HEK293 (cell line): ENCODE results near the gene IPO13.

Experiments used
- CTCF ChIA-PET: fragments of 350-600 bp; formaldehyde crosslinking; extraction: SDS; loops from one replicate; lab custom pipeline; 2021; ENCODE audit warnings: antibody characterized with exemption; lab: Yijun Ruan, JAX
- POLR2A ChIA-PET: fragments of 300-600 bp; formaldehyde crosslinking; extraction: SDS; loops from one replicate; lab custom pipeline; 2020; ENCODE audit warnings: antibody characterized with exemption, inconsistent platforms; lab: Yijun Ruan, JAX
- H3K27ac ChIP-seq: fragments of 200-500 bp; sonication (Bioruptor generic); 2 replicates; pipeline ENCODE4 v1.5.1; 2014; ENCODE audit warnings: low read depth, low read length, control low read depth, inconsistent platforms; ENCODE audit errors: extremely low read depth
- H3K36me3 ChIP-seq, 2 experiments: fragments of 200-500 bp in 1 of 2; sonication (Bioruptor generic) in 1 of 2; 1 replicate in 1 of 2; 2 replicates in 1 of 2; pipeline ENCODE4 v1.5.1; 2014 to 2017; ENCODE audit warnings: inconsistent platforms in 2 of 2, low read length in 2 of 2; ENCODE audit not compliant: control insufficient read depth in 2 of 2, insufficient read depth in 1 of 2
- H3K4me1 ChIP-seq: fragments of 200-500 bp; sonication (Bioruptor generic); 2 replicates; pipeline ENCODE4 v1.5.1; 2014; ENCODE audit warnings: mild to moderate bottlenecking, low read length, inconsistent platforms; ENCODE audit not compliant: control insufficient read depth, insufficient read depth
- H3K4me3 ChIP-seq: 2 replicates; pipeline ENCODE4 v1.5.1; 2011; ENCODE audit warnings: low read depth, mild to moderate bottlenecking, control low read depth, low read length, moderate library complexity
- H3K9me3 ChIP-seq: fragments of 200-500 bp; sonication (Bioruptor generic); 2 replicates; pipeline ENCODE4 v1.5.1; 2014; ENCODE audit warnings: low read depth, low read length, inconsistent platforms; ENCODE audit not compliant: control insufficient read depth, insufficient read depth
- AEBP2 ChIP-seq: fragments of 450-650 bp; formaldehyde crosslinking; IDR thresholded peaks from 2 replicates; pipeline ENCODE4 v1.5.1; 2016; ENCODE audit warnings: missing biosample characterization, missing genetic modification characterization, borderline replicate concordance
- BCL11A ChIP-seq: fragments of 450-650 bp; formaldehyde crosslinking; IDR thresholded peaks from 2 replicates; pipeline ENCODE4 v1.5.1; 2016; ENCODE audit warnings: low read depth, missing biosample characterization, missing genetic modification characterization
- CTCF ChIP-seq: fragments of 450-650 bp; formaldehyde crosslinking; IDR thresholded peaks from 2 replicates; pipeline ENCODE4 v1.5.1; 2016; ENCODE audit warnings: missing biosample characterization, missing genetic modification characterization
- HOXC10 ChIP-seq: sonication (generic); formaldehyde crosslinking; IDR thresholded peaks from 2 replicates; pipeline ENCODE4 v1.8.1; 2023; ENCODE audit warnings: mild to moderate bottlenecking, missing genetic modification reagents
- KLF9 ChIP-seq: fragments of 450-650 bp; formaldehyde crosslinking; IDR thresholded peaks from 2 replicates; pipeline ENCODE4 v1.5.1; 2016; ENCODE audit warnings: missing biosample characterization, missing genetic modification characterization, low read depth
- PBX3 ChIP-seq: sonication (generic); formaldehyde crosslinking; IDR thresholded peaks from 2 replicates; pipeline ENCODE4 v1.8.1; 2022; ENCODE audit warnings: mild to moderate bottlenecking, moderate library complexity, missing genetic modification reagents
- SP7 ChIP-seq: fragments of 450-650 bp; formaldehyde crosslinking; IDR thresholded peaks from 2 replicates; pipeline ENCODE4 v1.5.1; 2016; ENCODE audit warnings: missing biosample characterization, missing genetic modification characterization
- ZBTB26 ChIP-seq: fragments of 450-650 bp; formaldehyde crosslinking; optimal IDR thresholded peaks from 2 replicates; pipeline ENCODE3; 2016; ENCODE audit warnings: missing biosample characterization, mild to moderate bottlenecking, missing genetic modification characterization
- ZFP41 ChIP-seq: fragments of 450-650 bp; formaldehyde crosslinking; IDR thresholded peaks from 2 replicates; pipeline ENCODE4 v1.5.1; 2016; ENCODE audit warnings: missing biosample characterization, missing genetic modification characterization, borderline replicate concordance
- ZNF121 ChIP-seq: fragments of 450-650 bp; formaldehyde crosslinking; IDR thresholded peaks from 2 replicates; pipeline ENCODE4 v1.5.1; 2016; ENCODE audit warnings: missing biosample characterization, missing genetic modification characterization
- ZNF174 ChIP-seq: fragments of 450-650 bp; formaldehyde crosslinking; IDR thresholded peaks from 2 replicates; pipeline ENCODE4 v1.5.0; 2017; ENCODE audit warnings: missing biosample characterization, mild to moderate bottlenecking, missing genetic modification characterization
- ZNF335 ChIP-seq: fragments of 450-650 bp; formaldehyde crosslinking; conservative IDR thresholded peaks from 2 replicates; pipeline ENCODE4 v1.5.1; 2016; ENCODE audit warnings: missing biosample characterization, missing genetic modification characterization
- ZNF350 ChIP-seq: fragments of 450-650 bp; formaldehyde crosslinking; IDR thresholded peaks from 2 replicates; pipeline ENCODE4 v1.5.0; 2017; ENCODE audit warnings: missing biosample characterization, mild to moderate bottlenecking, missing genetic modification characterization
- ZNF449 ChIP-seq: fragments of 450-650 bp; formaldehyde crosslinking; IDR thresholded peaks from 2 replicates; pipeline ENCODE4 v1.5.1; 2017; ENCODE audit warnings: missing biosample characterization, mild to moderate bottlenecking, missing genetic modification characterization, moderate library complexity
- ZNF521 ChIP-seq: fragments of 450-650 bp; formaldehyde crosslinking; IDR thresholded peaks from 2 replicates; pipeline ENCODE4 v1.5.1; 2017; ENCODE audit warnings: missing biosample characterization, mild to moderate bottlenecking, missing genetic modification characterization
- ZNF580 ChIP-seq: fragments of 450-650 bp; formaldehyde crosslinking; IDR thresholded peaks from 2 replicates; pipeline ENCODE4 v1.5.1; 2016; ENCODE audit warnings: missing biosample characterization, missing genetic modification characterization
- ZNF623 ChIP-seq: fragments of 450-650 bp; formaldehyde crosslinking; IDR thresholded peaks from 2 replicates; pipeline ENCODE4 v1.5.1; 2016; ENCODE audit warnings: missing biosample characterization, missing genetic modification characterization
- ZNF639 ChIP-seq: fragments of 450-650 bp; formaldehyde crosslinking; IDR thresholded peaks from 2 replicates; pipeline ENCODE4 v1.5.1; 2016; ENCODE audit warnings: missing biosample characterization, missing genetic modification characterization
- ZNF660 ChIP-seq: fragments of 450-650 bp; IDR thresholded peaks from 2 replicates; pipeline ENCODE4 v1.5.1; 2018; ENCODE audit warnings: missing biosample characterization, mild to moderate bottlenecking, missing genetic modification characterization
- ZNF701 ChIP-seq: fragments of 450-650 bp; formaldehyde crosslinking; IDR thresholded peaks from 2 replicates; pipeline ENCODE4 v1.5.1; 2016; ENCODE audit warnings: missing biosample characterization, missing genetic modification characterization
- ZNF837 ChIP-seq: fragments of 450-650 bp; formaldehyde crosslinking; IDR thresholded peaks from 2 replicates; pipeline ENCODE4 v1.5.1; 2016; ENCODE audit warnings: missing biosample characterization, missing genetic modification characterization

Gene IPO13

GRCh38 chr1:43936431-43937151 lies 10.2 kb upstream of the IPO13 start (continued):
- TF ChIP-seq BCL11A (tag by site-specific recombination) (no peak), ZBTB26 (tag by site-specific recombination) (no peak), ZNF449 (tag by site-specific recombination) (no peak), ZFP41 (tag by site-specific recombination) (no peak), KLF9 (tag by site-specific recombination) (no peak), ZNF580 (tag by site-specific recombination) (no peak), PBX3 (CRISPR knock-in tag) (no peak), ZNF521 (tag by site-specific recombination) (no peak)

- H3K9me3 ChIP-seq = no peaks in the 10 kb centered on the region
- no peak for TF ChIP-seq ZNF350 (tag by site-specific recombination)
- no peak for TF ChIP-seq HOXC10 (CRISPR knock-in tag)
- TF ChIP-seq ZNF121 (tag by site-specific recombination) = no peak
- no peak for TF ChIP-seq ZNF174 (tag by site-specific recombination)
- TF ChIP-seq AEBP2 = no peak
- no peak for TF ChIP-seq ZNF837 (tag by site-specific recombination)
- TF ChIP-seq CTCF = no peak
- TF ChIP-seq ZNF701 (tag by site-specific recombination) = no peak
- no peak for TF ChIP-seq ZNF335 (tag by site-specific recombination)
- no peak for TF ChIP-seq SP7 (tag by site-specific recombination)
- no peak for TF ChIP-seq ZNF660 (tag by site-specific recombination)
- TF ChIP-seq ZNF623 = no peak
- no peak for TF ChIP-seq ZBTB26 (tag by site-specific recombination)
- TF ChIP-seq ZNF639 (tag by site-specific recombination) = no peak
- H3K36me3 ChIP-seq = peaks cover 0 to 9% of the 10 kb centered on the region in 2 experiments; a peak in 1 of 3 replicates
- ChIA-PET POLR2A (no interaction called here), CTCF (interaction anchor here (0.6 to 12.4 kb wide), 5 partner anchors 52 to 701 kb away, joined by 3 to 555 read pairs (median 4); no protein-coding TSS in a partner anchor)
- peaks cover 3% of the 10 kb centered on the region; the same call in 1 of the 2 replicates for H3K4me1 ChIP-seq
- H3K27ac ChIP-seq = no peak overlapping the region
- no peak overlapping the region for H3K4me3 ChIP-seq
Observed at GRCh38 chr1:43937179-43937865, 9.4 kb upstream of the IPO13 start.
